ENCODE measurements around the gene KIFC1.
A peak's percentile ranks its signal among the peaks of the same experiment; 100 is the strongest.

Gene KIFC1

DNA sequence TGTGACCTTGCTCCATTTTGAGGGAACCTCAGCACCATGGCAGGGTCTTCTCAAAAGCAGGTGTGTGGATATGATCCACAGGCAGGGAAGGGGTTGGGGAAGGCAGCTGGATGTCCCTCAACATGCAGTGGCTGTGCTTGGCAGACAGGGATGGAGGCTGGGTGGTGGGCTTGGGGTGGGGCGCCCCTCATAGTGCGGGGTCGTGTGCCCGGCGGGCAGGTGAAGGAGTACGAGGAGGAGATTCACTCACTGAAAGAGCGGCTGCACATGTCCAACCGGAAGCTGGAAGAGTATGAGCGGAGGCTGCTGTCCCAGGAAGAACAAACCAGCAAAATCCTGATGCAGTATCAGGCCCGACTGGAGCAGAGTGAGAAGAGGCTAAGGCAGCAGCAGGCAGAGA is 54.7 kb downstream of the KIFC1 start:
- Histone ChIP-seq H3K4me1 (ENCODE audit: insufficient read depth, low read length) (no peaks in the 10 kb centered on the region), H3K79me2 (ENCODE audit: insufficient read depth, low read length) (no peaks in the 10 kb centered on the region)

DNA sequence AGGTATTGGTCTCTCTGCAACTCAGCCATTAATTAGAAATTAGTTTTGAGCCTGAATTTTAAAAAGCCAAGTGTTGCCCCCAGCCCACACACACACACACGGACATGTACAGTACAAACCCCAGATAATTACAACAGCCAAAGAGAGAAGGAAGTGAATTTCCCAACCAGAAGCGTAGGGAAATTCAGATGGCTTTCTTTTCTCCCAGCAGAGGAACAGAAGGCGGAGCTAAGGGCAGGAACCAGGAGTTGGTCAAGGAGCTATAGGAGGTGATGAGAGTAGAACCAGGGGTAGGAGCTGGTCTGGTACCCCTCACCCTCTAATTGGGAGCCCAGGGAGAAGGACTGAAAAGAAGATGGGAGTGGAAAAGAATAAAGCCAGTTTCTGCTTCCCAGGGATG is 58.8 kb downstream of the KIFC1 start:
- Histone ChIP-seq H3K4me2 (ENCODE audit: insufficient read depth, low read length) (no peak overlapping the region), H3K27ac (ENCODE audit: low read length) (no peak overlapping the region), H3K36me3 (ENCODE audit: insufficient read depth, low read length) (peaks cover 45% of the 10 kb centered on the region), H3K4me1 (ENCODE audit: insufficient read depth, low read length) (peaks cover 21% of the 10 kb centered on the region), H3K9me3 (ENCODE audit: insufficient read depth, low read length, severe bottlenecking) (no peaks in the 10 kb centered on the region), H3K4me3 (ENCODE audit: low read depth in 1 of 2, low read length in 2 of 2) (no peak overlapping the region), H4K20me1 (ENCODE audit: insufficient read depth, low read length) (peaks cover 5% of the 10 kb centered on the region; the same call in 1 of the 2 replicates), H3K79me2 (ENCODE audit: insufficient read depth, low read length) (peaks cover 18% of the 10 kb centered on the region), H3K27me3 (ENCODE audit: insufficient read depth, low read length, poor library complexity) (no peaks in the 10 kb centered on the region), H2AFZ (ENCODE audit: low read depth, low read length) (no peak overlapping the region), H3K9ac (ENCODE audit: low read depth, low read length) (no peak overlapping the region)
- no peak for DNase-seq
- ATAC-seq (ENCODE audit: insufficient read depth, low read depth) = no peak
- TF ChIP-seq CTCF (IDR thresholded peaks at IDR 0.05; ENCODE audit: borderline replicate concordance, extremely low read depth, low read length, poor library complexity, severe bottlenecking) (no peak), EZH2 (IDR thresholded peaks at IDR 0.05; ENCODE audit: borderline replicate concordance, low read depth, low read length, severe bottlenecking) (no peak)

More for the DNA sequence above, 54.7 kb downstream of the KIFC1 start:
- H3K27me3 ChIP-seq (ENCODE audit: insufficient read depth, low read length, poor library complexity) = no peaks in the 10 kb centered on the region
- TF ChIP-seq EZH2 (IDR thresholded peaks at IDR 0.05; ENCODE audit: borderline replicate concordance, low read depth, low read length, severe bottlenecking) (no peak), CTCF (IDR thresholded peaks at IDR 0.05; ENCODE audit: borderline replicate concordance, extremely low read depth, low read length, poor library complexity, severe bottlenecking) (no peak)
- peaks cover 77% of the 10 kb centered on the region for H3K36me3 ChIP-seq (ENCODE audit: insufficient read depth, low read length)
- H2AFZ ChIP-seq (ENCODE audit: low read depth, low read length) = no peak overlapping the region
- no peak overlapping the region for H3K27ac ChIP-seq (ENCODE audit: low read length)
- DNase-seq (no peak), ATAC-seq (ENCODE audit: insufficient read depth, low read depth) (no peak)
- peaks cover 7% of the 10 kb centered on the region; the same call in 1 of the 2 replicates for H4K20me1 ChIP-seq (ENCODE audit: insufficient read depth, low read length)
- no peak overlapping the region for H3K4me3 ChIP-seq (ENCODE audit: low read depth in 1 of 2, low read length in 2 of 2)
- H3K9ac ChIP-seq (ENCODE audit: low read depth, low read length) = no peak overlapping the region
- H3K9me3 ChIP-seq (ENCODE audit: insufficient read depth, low read length, severe bottlenecking) = no peaks in the 10 kb centered on the region
- no peak overlapping the region for H3K4me2 ChIP-seq (ENCODE audit: insufficient read depth, low read length)

DNA sequence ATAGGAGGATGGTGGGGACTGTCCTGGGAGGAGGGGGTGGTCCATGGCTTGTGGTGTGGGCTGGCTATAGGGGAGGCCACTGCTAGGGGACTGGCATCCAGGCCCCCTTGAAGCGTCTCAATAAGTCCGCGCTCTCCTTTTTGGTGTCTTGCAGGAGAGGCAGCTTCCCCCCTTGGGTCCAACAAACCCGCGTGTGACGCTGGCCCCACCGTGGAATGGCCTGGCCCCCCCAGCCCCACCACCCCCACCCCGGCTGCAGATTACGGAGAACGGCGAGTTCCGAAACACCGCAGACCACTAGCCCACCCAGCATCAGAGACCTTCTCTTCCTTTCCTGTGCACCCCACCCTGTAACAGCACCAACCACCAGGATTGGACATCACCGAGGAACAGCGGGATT is 60.0 kb downstream of the KIFC1 start:
- peaks cover 10% of the 10 kb centered on the region for H4K20me1 ChIP-seq (ENCODE audit: insufficient read depth, low read length)
- H3K27me3 ChIP-seq (ENCODE audit: insufficient read depth, low read length, poor library complexity) = no peaks in the 10 kb centered on the region
- TF ChIP-seq EZH2 (IDR thresholded peaks at IDR 0.05; ENCODE audit: borderline replicate concordance, low read depth, low read length, severe bottlenecking) (no peak), CTCF (IDR thresholded peaks at IDR 0.05; ENCODE audit: borderline replicate concordance, extremely low read depth, low read length, poor library complexity, severe bottlenecking) (no peak)
- peaks cover 49% of the 10 kb centered on the region for H3K36me3 ChIP-seq (ENCODE audit: insufficient read depth, low read length)
- DNase-seq (no peak), ATAC-seq (ENCODE audit: insufficient read depth, low read depth) (no peak)
- no peak overlapping the region for H3K9ac ChIP-seq (ENCODE audit: low read depth, low read length)
- no peak overlapping the region for H2AFZ ChIP-seq (ENCODE audit: low read depth, low read length)
- peaks cover 27% of the 10 kb centered on the region for H3K4me1 ChIP-seq (ENCODE audit: insufficient read depth, low read length)
- H3K9me3 ChIP-seq (ENCODE audit: insufficient read depth, low read length, severe bottlenecking) = no peaks in the 10 kb centered on the region
- peaks cover 27% of the 10 kb centered on the region for H3K79me2 ChIP-seq (ENCODE audit: insufficient read depth, low read length)
- H3K27ac ChIP-seq (ENCODE audit: low read length) = no peak overlapping the region
- no peak overlapping the region for H3K4me3 ChIP-seq (ENCODE audit: low read depth in 1 of 2, low read length in 2 of 2)
- no peak overlapping the region for H3K4me2 ChIP-seq (ENCODE audit: insufficient read depth, low read length)

- H3K36me3 ChIP-seq (ENCODE audit: insufficient read depth, low read length) = peaks cover 46% of the 10 kb centered on the region
- H3K79me2 ChIP-seq (ENCODE audit: insufficient read depth, low read length) = peaks cover 27% of the 10 kb centered on the region
- DNase-seq = no peak
- no peak overlapping the region for H3K27ac ChIP-seq (ENCODE audit: low read length)
- H3K9ac ChIP-seq (ENCODE audit: low read depth, low read length) = peak overlapping the region; percentile 73; the same call in 1 of the 2 replicates
- TF ChIP-seq EZH2 (IDR thresholded peaks at IDR 0.05; ENCODE audit: borderline replicate concordance, low read depth, low read length, severe bottlenecking) (no peak), CTCF (IDR thresholded peaks at IDR 0.05; ENCODE audit: borderline replicate concordance, extremely low read depth, low read length, poor library complexity, severe bottlenecking) (no peak)
- ATAC-seq (ENCODE audit: insufficient read depth, low read depth) = no peak
- H3K9me3 ChIP-seq (ENCODE audit: insufficient read depth, low read length, severe bottlenecking) = no peaks in the 10 kb centered on the region
- peaks cover 16% of the 10 kb centered on the region for H4K20me1 ChIP-seq (ENCODE audit: insufficient read depth, low read length)
- no peaks in the 10 kb centered on the region for H3K27me3 ChIP-seq (ENCODE audit: insufficient read depth, low read length, poor library complexity)
- peaks cover 27% of the 10 kb centered on the region for H3K4me1 ChIP-seq (ENCODE audit: insufficient read depth, low read length)
- no peak overlapping the region for H2AFZ ChIP-seq (ENCODE audit: low read depth, low read length)
- peak overlapping the region; percentile 99 for H3K4me2 ChIP-seq (ENCODE audit: insufficient read depth, low read length)
- 0 out of 4 replicates have a peak overlapping the region, but pooled peaks of 1 of the 2 experiments have one; percentile 89 for H3K4me3 ChIP-seq (ENCODE audit: low read depth in 1 of 2, low read length in 2 of 2)
These were observed 60.9 kb downstream of the KIFC1 start for GRCh38 chr6:33452496-33452895.

Measured in DND-41 (cell line).